HUDEP-2 (cell line): ENCODE measurements around the gene LFNG.

Source experiments
- DNase-seq, 76 experiments: peaks; one replicate each; lab custom pipeline; 2025; ENCODE audit not compliant: unreplicated experiment in 76 of 76; lab: John Stamatoyannopoulos, UW

LFNG gene

DNA sequence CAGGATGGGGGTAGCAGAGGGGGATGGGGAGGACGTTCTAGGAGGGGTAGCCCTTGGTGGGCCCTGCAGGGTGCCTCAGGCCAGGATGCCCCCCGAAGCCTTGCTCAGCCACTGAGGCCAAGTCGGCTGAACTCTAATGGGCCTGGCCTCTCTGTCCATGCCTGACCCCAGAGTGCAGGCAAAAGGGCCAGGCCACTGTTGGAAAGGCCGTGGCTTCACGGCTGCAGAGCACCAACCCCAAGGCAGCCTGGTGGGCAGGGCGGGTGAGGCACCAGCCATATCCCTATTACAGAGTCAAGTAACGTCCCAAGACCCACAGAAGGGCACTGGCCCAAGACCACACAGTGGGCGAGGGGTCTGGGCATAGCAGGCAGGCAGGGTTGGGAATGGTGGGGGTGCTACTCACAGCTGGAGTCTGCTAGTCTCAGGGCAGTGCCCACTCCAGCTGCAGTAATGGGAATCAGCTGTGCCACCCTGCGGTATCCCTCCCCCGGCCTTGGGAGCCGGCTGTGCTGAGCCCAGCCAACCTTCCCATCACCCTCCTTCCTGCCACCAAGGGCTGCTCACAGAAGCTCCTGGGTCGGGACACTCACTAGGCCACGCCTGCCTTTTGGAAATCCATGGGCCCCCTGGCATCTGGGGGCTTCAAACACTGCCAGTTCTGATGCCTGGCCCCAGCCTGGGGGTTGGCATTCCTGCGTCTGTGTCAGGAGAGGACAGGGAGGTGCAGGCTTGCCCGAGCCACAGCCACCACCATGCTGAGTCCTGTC, 4.0 kb upstream of the LFNG start:
- DNase-seq: no peak

DNA sequence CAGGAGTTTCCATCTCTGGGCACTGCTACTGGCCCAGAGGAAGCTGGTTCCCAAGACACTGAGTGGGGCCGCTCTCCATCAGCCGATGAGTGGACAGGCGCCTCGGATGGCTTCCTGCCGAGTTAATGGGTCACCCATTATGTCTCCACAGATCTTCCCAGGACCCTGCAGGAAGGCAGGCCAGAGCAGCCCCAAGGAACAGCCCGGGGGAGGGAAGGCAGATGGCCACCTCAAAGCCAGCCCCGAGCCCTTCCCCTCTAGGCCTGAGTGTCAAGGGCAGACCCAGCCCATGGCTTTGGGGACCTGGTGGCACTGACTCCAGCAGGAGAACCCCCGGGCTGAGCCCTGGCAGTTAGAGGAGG, 3.4 kb upstream of the LFNG start:
- no peak for DNase-seq

- no peak for DNase-seq
These were observed 2.5 kb upstream of the LFNG start for GRCh38 chr7:2517026-2517425.

DNA sequence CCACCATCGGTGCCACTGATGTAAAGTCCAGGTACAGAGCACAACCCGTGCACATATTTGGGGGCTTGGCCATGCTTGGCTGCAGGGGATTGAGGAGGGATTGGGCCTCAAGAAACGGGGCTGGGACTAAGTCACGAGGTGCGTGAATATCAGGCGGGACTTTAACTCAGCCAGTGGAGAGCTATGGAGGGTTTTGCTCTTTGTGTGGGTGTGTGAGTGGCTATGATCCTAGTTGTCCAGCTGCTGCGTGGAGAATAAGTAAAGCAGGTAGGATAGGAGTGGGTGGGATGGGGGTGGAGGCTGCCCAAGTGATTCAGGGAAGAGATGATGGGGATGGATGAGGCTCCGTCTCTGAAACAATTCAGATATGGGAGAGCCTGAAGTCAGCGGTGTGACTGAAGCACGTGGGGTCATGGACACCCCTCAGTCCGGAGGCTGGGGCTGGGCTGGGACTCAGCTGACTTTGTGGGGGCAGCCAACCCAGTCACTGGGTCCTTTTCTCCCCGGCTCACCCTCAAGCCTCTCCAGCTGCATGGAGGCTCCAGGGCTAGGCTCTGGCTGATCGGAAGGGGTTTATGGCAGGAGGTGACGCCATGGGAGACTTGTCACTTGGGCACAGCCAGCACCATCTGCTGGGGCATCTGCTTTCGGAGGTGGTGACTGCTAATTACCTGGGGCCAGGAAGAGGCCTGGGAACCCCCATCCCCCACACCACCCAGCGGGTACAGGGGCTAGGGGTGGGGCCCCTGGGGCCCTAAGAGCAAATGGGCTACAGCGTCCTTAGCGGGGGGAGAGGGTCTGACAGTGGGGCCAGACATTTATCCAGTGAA, 1.7 kb upstream of the LFNG start:
- DNase-seq: no peak

- DNase-seq: no peak
These were observed 846 bp upstream of the LFNG start for GRCh38 chr7:2518737-2519118.

DNA sequence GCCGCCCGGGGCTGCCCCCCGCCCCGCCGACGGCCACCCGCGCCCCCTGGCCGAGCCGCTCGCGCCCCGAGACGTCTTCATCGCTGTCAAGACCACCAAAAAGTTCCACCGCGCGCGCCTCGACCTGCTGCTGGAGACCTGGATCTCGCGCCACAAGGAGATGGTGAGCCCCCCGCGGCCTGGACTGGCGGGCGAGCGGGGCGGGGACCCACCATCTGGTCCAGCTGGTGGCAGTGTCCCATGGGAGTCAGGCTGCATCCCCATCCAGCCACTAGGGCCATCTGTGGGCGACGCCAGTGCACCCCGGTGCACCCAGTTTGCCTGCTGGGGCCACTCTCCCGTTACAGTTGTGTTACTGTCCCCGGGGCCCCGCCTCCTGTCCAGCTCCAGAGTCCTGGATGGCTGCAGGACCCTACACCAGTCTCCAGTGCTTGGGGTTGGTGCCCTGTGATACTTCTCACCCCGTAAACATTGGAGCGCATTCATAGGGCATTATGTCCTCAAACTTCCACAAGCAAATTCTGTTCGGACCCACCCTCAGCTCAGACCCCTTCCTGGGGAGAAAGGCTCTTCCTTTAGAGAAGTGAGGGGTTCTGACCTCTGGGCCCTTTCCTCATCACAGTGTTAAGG, 672 bp downstream of the LFNG start:
- peak in 7 of 76 experiments; percentile 13 to 38 (median 22) for DNase-seq

- peak in 2 of 76 experiments; percentile 7 to 33 for DNase-seq
These were observed 1.3 kb downstream of the LFNG start for GRCh38 chr7:2520761-2521290.

DNA sequence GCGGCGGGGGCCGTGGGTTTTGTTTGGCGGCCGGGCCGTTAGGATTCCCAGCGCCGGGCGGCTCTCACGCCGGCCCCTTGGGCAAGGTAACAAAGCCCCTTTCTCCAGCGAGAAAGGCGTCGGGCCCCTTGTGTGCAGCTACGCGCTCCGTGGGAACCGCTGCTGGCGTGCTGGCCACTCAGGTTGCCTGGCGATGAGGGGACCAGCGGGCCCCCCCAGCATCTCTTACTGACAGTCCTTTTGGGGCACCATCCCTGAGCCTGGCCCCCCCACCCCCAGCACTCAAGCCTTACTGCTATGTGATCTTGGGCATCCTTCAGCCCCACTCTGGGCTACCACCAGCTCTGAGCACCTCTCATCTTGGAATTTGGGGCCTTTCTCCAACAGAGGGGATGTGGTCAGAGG, 1.8 kb downstream of the LFNG start:
- DNase-seq: no peak

DNA sequence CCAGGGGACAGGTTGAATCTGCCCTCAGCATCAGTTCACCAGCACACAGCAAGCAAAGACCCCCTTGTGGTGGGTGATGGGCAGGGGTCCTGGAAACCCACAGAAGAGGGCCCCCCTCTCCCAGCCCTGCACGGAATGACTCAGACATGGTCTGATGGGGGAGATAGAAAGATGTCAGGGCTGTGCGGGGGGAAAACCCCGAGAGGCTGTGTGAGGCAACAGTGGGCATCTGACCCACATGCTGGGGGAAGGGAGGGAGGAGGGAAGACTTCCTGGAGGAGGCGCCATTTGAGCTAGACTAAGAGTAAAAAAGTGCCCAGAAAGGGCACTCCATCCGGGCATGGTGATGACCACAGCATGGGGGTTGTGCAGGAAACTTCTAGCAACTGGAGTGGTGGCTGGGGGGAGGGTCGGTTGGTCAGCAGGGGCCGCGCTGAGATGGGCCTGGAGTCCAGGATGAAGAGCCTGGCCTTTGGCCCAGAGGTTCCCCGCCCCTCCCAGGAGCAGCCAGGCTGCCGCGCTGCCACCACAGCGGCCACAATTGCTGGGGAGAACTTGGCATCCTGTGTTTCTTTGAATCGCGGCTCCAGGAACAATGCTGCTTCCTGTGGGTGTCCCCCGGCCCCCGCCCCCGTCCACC, 2.5 kb downstream of the LFNG start:
- peak in 6 of 76 experiments; percentile 8 to 29 (median 18) for DNase-seq

GRCh38 chr7:2522780-2523433, 3.3 kb downstream of the LFNG start:
- DNase-seq: no peak

DNA sequence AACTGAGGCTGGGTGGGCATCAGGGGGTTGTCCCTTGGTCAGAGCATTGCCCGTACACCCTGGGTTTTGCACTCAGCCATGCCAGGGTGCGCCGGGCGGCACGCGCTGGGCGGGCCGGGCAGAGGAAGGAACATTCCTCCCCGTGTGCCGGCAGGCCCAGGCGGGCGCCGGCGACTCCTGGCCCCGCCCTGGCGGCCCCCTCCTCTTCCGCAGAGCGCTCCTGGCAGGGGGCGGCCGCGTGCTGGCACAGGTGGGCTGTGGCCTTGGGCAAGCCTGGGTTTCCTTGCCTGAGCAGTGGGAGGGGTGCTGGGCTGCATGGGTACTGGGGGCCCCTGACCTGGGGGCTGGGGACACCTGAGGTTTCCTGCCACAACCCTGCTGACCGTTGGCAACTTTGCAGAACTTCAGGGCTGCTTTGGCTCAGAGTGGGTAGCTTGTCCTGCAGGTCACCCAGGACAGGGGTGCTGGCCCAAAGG, 3.9 kb downstream of the LFNG start:
- no peak for DNase-seq

GRCh38 chr7:2523941-2524807, 4.6 kb downstream of the LFNG start:
- DNase-seq: peak in 51 of 76 experiments; percentile 10 to 75 (median 50)

- no peak for DNase-seq
These were observed 5.5 kb downstream of the LFNG start for GRCh38 chr7:2524808-2525657.

DNA sequence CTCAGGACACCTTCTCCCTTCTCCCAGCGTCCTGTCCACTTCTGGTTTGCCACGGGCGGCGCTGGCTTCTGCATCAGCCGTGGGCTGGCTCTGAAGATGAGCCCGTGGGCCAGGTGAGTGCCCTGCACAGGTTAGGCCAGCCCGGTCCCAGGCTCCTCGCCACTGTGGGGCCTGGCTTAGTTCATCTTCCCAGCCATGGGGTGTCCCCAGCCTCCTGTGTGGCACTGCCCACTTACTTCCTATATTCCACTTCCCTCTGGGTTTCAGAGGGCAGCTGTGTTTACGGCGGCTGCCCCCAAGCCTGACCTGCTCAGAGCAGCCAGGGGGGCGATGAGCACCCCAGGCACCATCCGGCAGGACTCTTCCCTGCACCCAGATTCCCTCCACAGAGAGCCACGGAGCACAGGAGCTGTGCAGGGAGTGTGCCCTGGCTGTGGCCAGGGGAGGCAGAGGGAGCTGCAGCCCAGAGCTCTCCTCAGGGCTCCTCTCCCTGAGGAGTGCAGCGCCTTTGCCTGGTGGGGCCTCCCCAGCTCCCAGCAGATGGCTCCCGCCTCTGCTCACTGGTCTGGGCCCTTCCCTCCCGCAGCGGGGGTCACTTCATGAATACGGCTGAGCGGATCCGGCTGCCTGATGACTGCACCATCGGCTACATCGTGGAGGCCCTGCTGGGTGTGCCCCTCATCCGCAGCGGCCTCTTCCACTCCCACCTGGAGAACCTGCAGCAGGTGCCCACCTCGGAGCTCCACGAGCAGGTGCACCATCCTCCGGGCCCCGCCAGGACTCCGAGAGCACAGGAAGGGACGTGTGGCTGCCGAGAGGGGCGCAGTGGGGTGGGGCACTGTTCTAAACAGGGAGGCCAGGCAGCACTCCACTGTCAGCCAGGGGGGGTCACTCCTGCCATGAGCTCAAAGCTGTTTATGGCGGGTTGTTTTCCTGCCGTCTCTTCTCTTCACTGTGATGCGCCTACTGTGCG, 6.4 kb downstream of the LFNG start:
- DNase-seq: no peak

GRCh38 chr7:2526659-2527504, 7.3 kb downstream of the LFNG start:
- DNase-seq: no peak
